ENCODE data around the gene MPRIP. TPM values are rescaled to one million over a fixed set of nuclear protein-coding genes. Genes with fewer than 3 reads are reported as not detected.
"Not testable (repeated sequence)": the region's sequence is repeated elsewhere in the genome, so short reads cannot be mapped to it uniquely, and the experiment has no call there.

MPRIP gene
- total RNA-seq, 4 donors from 2014 or later: 65.7 to 168 (median 147) TPM

GRCh38 chr17:16999931-17000625, 42.2 kb upstream of the MPRIP start:
- intact Hi-C loops (cut with DNase I): loop anchor here (10.0 kb wide), 2 partner anchors 135 to 305 kb away; partner anchors contain the start of gene NT5M
- 80 to 82% methylated on average over 4 to 6 of the region's 7 CpGs for WGBS, 2 donors
- no peaks in the 10 kb centered on the region for H3K9me3 ChIP-seq
- no peak overlapping the region for H3K4me3 ChIP-seq
- TF ChIP-seq CTCF (IDR thresholded peaks at IDR 0.05): no peak
- H3K36me3 ChIP-seq: no peaks in the 10 kb centered on the region
- no peaks in the 10 kb centered on the region for H3K27me3 ChIP-seq
- peaks cover 4 to 11% (median 4%) of the 10 kb centered on the region in 3 donors for H3K4me1 ChIP-seq
- H3K27ac ChIP-seq: no peak overlapping the region
- DNase-seq: no peak

GRCh38 chr17:17001076-17001777, 41.0 kb upstream of the MPRIP start:
- no peaks in the 10 kb centered on the region for H3K36me3 ChIP-seq
- intact Hi-C loops (cut with DNase I): loop anchor here (10.0 kb wide), 2 partner anchors 134 to 304 kb away; partner anchors contain the start of gene NT5M
- WGBS, 2 donors: 67 to 81% methylated on average over 6 to 8 of the region's 9 CpGs
- TF ChIP-seq POLR2A (IDR thresholded peaks at IDR 0.05) (no peak), CTCF (IDR thresholded peaks at IDR 0.05) (no peak)
- no peaks in the 10 kb centered on the region for H3K27me3 ChIP-seq
- no peak for DNase-seq
- no peak overlapping the region for H3K4me3 ChIP-seq
- no peaks in the 10 kb centered on the region for H3K9me3 ChIP-seq
- H3K4me1 ChIP-seq: peaks cover 4 to 11% (median 4%) of the 10 kb centered on the region in 3 donors
- no peak overlapping the region for H3K27ac ChIP-seq

- intact Hi-C loops (cut with DNase I): loop anchor here (10.0 kb wide), 2 partner anchors 133 to 303 kb away; partner anchors contain the start of gene NT5M
- TF ChIP-seq CTCF (IDR thresholded peaks at IDR 0.05): peak; percentile 86 to 98 (median 96)
- no peak for TF ChIP-seq POLR2A (IDR thresholded peaks at IDR 0.05)
- Histone ChIP-seq H3K27ac (no peak overlapping the region), H3K9me3 (no peaks in the 10 kb centered on the region), H3K27me3 (no peaks in the 10 kb centered on the region), H3K4me1 (peaks cover 4 to 11% (median 4%) of the 10 kb centered on the region in 3 donors), H3K4me3 (peak overlapping the region in 1 of 4 donors; percentile 40), H3K36me3 (no peaks in the 10 kb centered on the region)
- DNase-seq: no peak
- WGBS, 2 donors: 8 to 22% methylated on average over 2 of the region's 22 CpGs
These were observed 40.3 kb upstream of the MPRIP start for GRCh38 chr17:17001874-17002520.

GRCh38 chr17:17002731-17003715, 39.2 kb upstream of the MPRIP start:
- intact Hi-C loops (cut with DNase I): loop anchor here (10.0 kb wide), 2 partner anchors 132 to 302 kb away; partner anchors contain the start of gene NT5M
- WGBS, 2 donors: 48 to 64% methylated on average over 5 to 12 of the region's 20 CpGs
- H3K36me3 ChIP-seq: not testable (repeated sequence)

More at GRCh38 chr17:17002731-17003715, 39.2 kb upstream of the MPRIP start:
- H3K27ac ChIP-seq, DNase-seq, H3K27me3 ChIP-seq, H3K9me3 ChIP-seq, H3K4me3 ChIP-seq: not testable (repeated sequence)
- H3K4me1 ChIP-seq: peaks cover 4 to 11% (median 4%) of the 10 kb centered on the region in 3 donors

Data from esophagus squamous epithelium (tissue), 5 donors.